MCF 10A (cell line): ENCODE data around the gene DPEP1. TPM values are rescaled to one million over a fixed set of nuclear protein-coding genes. Genes with fewer than 3 reads are reported as not detected.

Experiments used
- BruUV-seq: library from RNA; stranded (reverse); fragments of 400-500 nt; replicated peaks from 2 replicates; lab custom pipeline; 2021; lab: Mats Ljungman, UMichigan
- CTCF ChIA-PET: fragments of 300-600 bp; sonication (Branson Sonifier 250); formaldehyde crosslinking; extraction: SDS; loops from one replicate; lab custom pipeline; 2021; ENCODE audit warnings: antibody characterized with exemption, inconsistent platforms; lab: Yijun Ruan, JAX
- POLR2A ChIA-PET: fragments of 300-600, 350-650 bp; sonication (Branson Sonifier 250); formaldehyde crosslinking; extraction: SDS; loops from one replicate; lab custom pipeline; 2020; ENCODE audit warnings: antibody characterized with exemption, inconsistent platforms; lab: Yijun Ruan, JAX
- DNase-seq: peaks from one replicate; pipeline ENCODE4 v3.0.0-alpha.2; 2018; ENCODE audit not compliant: unreplicated experiment
- H3K27ac Mint-ChIP-seq: one replicate; pipeline ENCODE4 v1.8.0; 2022; ENCODE audit warnings: mild to moderate bottlenecking, low read depth, mixed read lengths; ENCODE audit not compliant: unreplicated experiment
- H3K27me3 Mint-ChIP-seq: one replicate; pipeline ENCODE4 v1.8.0; 2022; ENCODE audit warnings: mixed read lengths; ENCODE audit not compliant: insufficient read depth, unreplicated experiment
- H3K36me3 Mint-ChIP-seq: one replicate; pipeline ENCODE4 v1.8.0; 2022; ENCODE audit warnings: mild to moderate bottlenecking, moderate library complexity, mixed read lengths; ENCODE audit not compliant: insufficient read depth, unreplicated experiment
- H3K4me1 Mint-ChIP-seq: one replicate; pipeline ENCODE4 v1.8.0; 2022; ENCODE audit warnings: mixed read lengths; ENCODE audit not compliant: insufficient read depth, unreplicated experiment
- H3K4me3 Mint-ChIP-seq: one replicate; pipeline ENCODE4 v1.8.0; 2022; ENCODE audit warnings: mild to moderate bottlenecking, moderate library complexity, mixed read lengths; ENCODE audit not compliant: unreplicated experiment
- H3K9me3 Mint-ChIP-seq: one replicate; pipeline ENCODE4 v1.8.0; 2022; ENCODE audit warnings: mixed read lengths; ENCODE audit not compliant: unreplicated experiment
- CTCF ChIP-seq: fragments of 200-600 bp; IDR thresholded peaks from one replicate; pipeline ENCODE4 v1.8.0; 2022; ENCODE audit warnings: antibody characterized with exemption, mild to moderate bottlenecking; ENCODE audit not compliant: unreplicated experiment
- intact Hi-C: fragments of 100-400 bp; cut with micrococcal nuclease; formaldehyde crosslinking; loops from 2 replicates; pipeline ENCODE4 v1.14.1; 2022
- total RNA-seq: library from RNA; stranded (reverse); gene quantifications from 2 replicates; pipeline ENCODE4 v1.2.3, GENCODE V29; 2022

The DPEP1 gene
- total RNA-seq, 1 experiment from 2014 or later: 0.82 TPM

GRCh38 chr16:89575247-89576152, 37.9 kb upstream of the DPEP1 start, which contains the start of gene CPNE7:
Gene CPNE7, plus strand, starts transcription at chr16:89575758. Its CDS starts 140 bp downstream, at chr16:89575898.
- Mint-ChIP-seq H3K9me3 (no peaks in the 10 kb centered on the region), H3K27me3 (no peaks in the 10 kb centered on the region), H3K27ac (no peak within 1 kb of the TSS), H3K4me1 (no peaks in the 10 kb centered on the region), H3K4me3 (peak within 1 kb of the TSS; percentile 49), H3K36me3 (peaks cover 11% of the 10 kb centered on the region)
- intact Hi-C loops: no loop called here
- DNase-seq: no peak
- no peak for TF ChIP-seq CTCF
- POLR2A ChIA-PET: interaction anchor here (0.7 to 1.2 kb wide), 5 partner anchors 10 to 137 kb away, joined by 3 to 5 read pairs (median 3); no protein-coding TSS in a partner anchor
- CTCF ChIA-PET: interaction anchor here (0.5 to 1.1 kb wide), 3 partner anchors 10 to 66 kb away, joined by 3 to 4 read pairs (median 3); no protein-coding TSS in a partner anchor
- BruUV-seq: no TSS peak

- no peak for TF ChIP-seq CTCF
- Mint-ChIP-seq H3K4me1 (no peaks in the 10 kb centered on the region), H3K4me3 (peak overlapping the region; percentile 28), H3K27me3 (no peaks in the 10 kb centered on the region), H3K9me3 (no peaks in the 10 kb centered on the region), H3K36me3 (peaks cover 11% of the 10 kb centered on the region), H3K27ac (no peak overlapping the region)
- no peak for DNase-seq
- ChIA-PET POLR2A (interaction anchor here (0.7 to 1.2 kb wide), 3 partner anchors 15 to 136 kb away, joined by 3 to 5 read pairs (median 3); no protein-coding TSS in a partner anchor), CTCF (no interaction called here)
- BruUV-seq: no TSS peak
- intact Hi-C loops: no loop called here
Observed at GRCh38 chr16:89576153-89577054, 37.0 kb upstream of the DPEP1 start.

- H3K27ac Mint-ChIP-seq: no peak overlapping the region
- no peaks in the 10 kb centered on the region for H3K27me3 Mint-ChIP-seq
- CTCF ChIA-PET: interaction anchor here (0.7 kb wide), 1 partner anchor 40 kb away, joined by 3 read pairs; no protein-coding TSS in a partner anchor
- no peaks in the 10 kb centered on the region for H3K4me1 Mint-ChIP-seq
- peaks cover 11% of the 10 kb centered on the region for H3K36me3 Mint-ChIP-seq
- no TSS peak for BruUV-seq
- H3K9me3 Mint-ChIP-seq: no peaks in the 10 kb centered on the region
- TF ChIP-seq CTCF: no peak
- peak overlapping the region; percentile 28 for H3K4me3 Mint-ChIP-seq
- intact Hi-C loops: no loop called here
- DNase-seq: no peak
- POLR2A ChIA-PET: no interaction called here
Observed at GRCh38 chr16:89577055-89577759, 36.2 kb upstream of the DPEP1 start.
